ENCODE results near the gene GFRA3. TPM values are rescaled to one million over a fixed set of nuclear protein-coding genes. Genes with fewer than 3 reads are reported as not detected.

GFRA3 gene
- total RNA-seq, 1 donor from 2014 or later, result 0.32 TPM

DNA sequence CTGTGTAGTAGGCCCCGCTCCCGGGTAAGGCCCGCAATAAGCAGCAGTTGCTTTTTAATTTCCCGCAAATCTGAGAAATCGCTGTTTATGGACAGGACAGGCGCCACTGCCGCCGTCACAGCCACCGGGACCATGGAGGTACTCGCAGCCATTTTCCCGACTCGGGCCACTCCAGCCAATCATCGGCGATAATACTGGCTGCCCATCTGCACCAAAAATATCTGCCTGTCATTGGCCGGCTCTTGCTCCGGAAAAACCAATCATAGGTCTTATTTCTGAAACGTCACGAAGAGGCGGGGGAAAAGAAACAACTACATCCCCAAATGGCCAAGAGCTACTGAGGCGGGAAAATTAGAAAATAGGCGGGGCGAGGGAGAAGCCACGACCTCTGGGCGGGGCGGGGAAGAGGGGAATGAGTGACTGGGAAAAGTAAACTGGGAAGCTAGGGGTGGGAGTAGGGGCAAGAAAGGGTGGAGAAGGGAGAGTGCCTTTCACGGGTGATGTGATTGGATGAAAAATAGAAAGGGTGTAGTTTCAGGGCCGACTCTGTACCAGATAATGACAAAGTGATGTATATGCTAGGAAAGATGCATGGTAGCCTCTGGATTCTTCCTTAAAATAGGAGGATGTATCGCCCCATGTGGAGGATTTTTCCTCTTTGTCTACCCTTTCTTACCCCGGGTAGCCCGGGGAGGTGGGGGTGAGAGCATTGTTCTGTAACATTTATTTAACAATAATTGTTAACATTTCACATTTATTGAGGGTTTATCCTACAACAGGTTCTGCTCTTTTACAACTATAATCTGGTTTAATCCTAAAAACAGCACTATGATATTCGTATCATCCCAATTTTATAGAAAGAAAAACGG is 61.0 kb downstream of the GFRA3 start, which contains the start of gene CDC23:
Gene CDC23, minus strand, starts transcription at position 163 of the 869 bp plus-strand sequence. Its CDS starts 11 bp downstream, at position 152.
- Mint-ChIP-seq H3K27ac (peak within 1 kb of the TSS; percentile 94), H3K4me1 (ENCODE audit: low read depth) (peaks cover 11% of the 10 kb centered on the region), H3K36me3 (ENCODE audit: low read depth) (peaks cover 11% of the 10 kb centered on the region), H3K9me3 (no peaks in the 10 kb centered on the region), H3K4me3 (ENCODE audit: low read depth) (peak within 1 kb of the TSS; percentile 97), H3K27me3 (ENCODE audit: low read depth) (no peaks in the 10 kb centered on the region)
- DNase-seq (ENCODE audit: low spot score), result peak; percentile 90
- intact Hi-C loops (cut with micrococcal nuclease), result loop anchor here (1.0 kb wide), 2 partner anchors 35 to 125 kb away; partner anchors contain the start of genes BRD8 and FAM53C

GRCh38 chr5:138212828-138213160 is 61.6 kb downstream of the GFRA3 start:
- Mint-ChIP-seq H3K27me3 (ENCODE audit: low read depth) (no peaks in the 10 kb centered on the region), H3K4me1 (ENCODE audit: low read depth) (peaks cover 11% of the 10 kb centered on the region), H3K36me3 (ENCODE audit: low read depth) (peaks cover 15% of the 10 kb centered on the region), H3K4me3 (ENCODE audit: low read depth) (peak overlapping the region; percentile 97), H3K27ac (peak overlapping the region; percentile 94), H3K9me3 (no peaks in the 10 kb centered on the region)
- intact Hi-C loops (cut with micrococcal nuclease), result loop anchor here (1.0 kb wide), 2 partner anchors 34 to 126 kb away; partner anchors contain the start of genes BRD8 and FAM53C
- no peak for DNase-seq (ENCODE audit: low spot score)

- no peaks in the 10 kb centered on the region for H3K9me3 Mint-ChIP-seq
- H3K4me1 Mint-ChIP-seq (ENCODE audit: low read depth), result peaks cover 11% of the 10 kb centered on the region
- H3K27me3 Mint-ChIP-seq (ENCODE audit: low read depth), result no peaks in the 10 kb centered on the region
- peaks cover 15% of the 10 kb centered on the region for H3K36me3 Mint-ChIP-seq (ENCODE audit: low read depth)
- DNase-seq (ENCODE audit: low spot score), result no peak
- intact Hi-C loops (cut with micrococcal nuclease), result no loop called here
- peak overlapping the region; percentile 67 for H3K4me3 Mint-ChIP-seq (ENCODE audit: low read depth)
- no peak overlapping the region for H3K27ac Mint-ChIP-seq
These were observed 63.4 kb downstream of the GFRA3 start for GRCh38 chr5:138210985-138211384.

Other genes with a start within 250 kb of the GFRA3 start
- 20.3 and 22.8 TPM in 2 replicates for gene FAM13B, start 241.5 kb downstream of the GFRA3 start, total RNA-seq
- not detected in 2 replicates for gene WNT8A, start 190.6 kb downstream of the GFRA3 start, total RNA-seq
- gene NME5, start 135.2 kb downstream of the GFRA3 start, total RNA-seq, result not detected in 2 replicates
- gene BRD8, start 96.0 kb downstream of the GFRA3 start, total RNA-seq, result 45.4 and 48.4 TPM in 2 replicates
- gene KIF20A, start 95.5 kb downstream of the GFRA3 start, total RNA-seq, result 28.1 and 30.3 TPM in 2 replicates
- 41.5 and 45.8 TPM in 2 replicates for gene CDC23, start 61.3 kb downstream of the GFRA3 start, total RNA-seq
- 8.4 and 9.0 TPM in 2 replicates for gene CDC25C, start 57.2 kb upstream of the GFRA3 start, total RNA-seq
- 24.4 and 26.1 TPM in 2 replicates for gene FAM53C, start 63.6 kb upstream of the GFRA3 start, total RNA-seq
- 52.8 and 54.5 TPM in 2 replicates for gene KDM3B, start 78.1 kb upstream of the GFRA3 start, total RNA-seq
- gene REEP2, start 164.4 kb upstream of the GFRA3 start, total RNA-seq, result 9.7 and 11.1 TPM in 2 replicates
- 41.9 and 43.0 TPM in 2 replicates for gene EGR1, start 190.9 kb upstream of the GFRA3 start, total RNA-seq